ENCODE measurements around the gene NUAK1.

DNA sequence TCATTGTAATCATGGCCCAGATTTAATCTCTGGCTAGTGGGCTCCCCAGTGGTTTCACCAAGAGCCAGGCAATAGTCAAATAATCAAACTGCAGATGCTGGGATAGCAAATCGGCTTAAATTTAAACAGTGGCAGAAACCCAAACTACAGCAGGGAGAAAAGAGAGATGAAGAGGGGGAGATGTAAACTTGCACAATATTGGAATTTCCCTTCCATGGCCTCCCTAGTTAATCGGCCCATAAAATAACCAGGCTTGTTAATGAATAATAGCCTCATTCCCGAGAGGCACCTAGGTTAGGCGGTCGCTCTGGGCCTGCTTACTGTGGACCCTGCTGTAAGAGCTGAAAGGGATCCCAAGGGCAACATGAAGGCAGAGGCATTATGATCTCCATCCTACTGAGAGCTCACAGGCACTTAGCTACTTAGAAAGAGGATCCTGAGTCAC is 116.2 kb downstream of the NUAK1 start:
- TF ChIP-seq, protein P1, sequence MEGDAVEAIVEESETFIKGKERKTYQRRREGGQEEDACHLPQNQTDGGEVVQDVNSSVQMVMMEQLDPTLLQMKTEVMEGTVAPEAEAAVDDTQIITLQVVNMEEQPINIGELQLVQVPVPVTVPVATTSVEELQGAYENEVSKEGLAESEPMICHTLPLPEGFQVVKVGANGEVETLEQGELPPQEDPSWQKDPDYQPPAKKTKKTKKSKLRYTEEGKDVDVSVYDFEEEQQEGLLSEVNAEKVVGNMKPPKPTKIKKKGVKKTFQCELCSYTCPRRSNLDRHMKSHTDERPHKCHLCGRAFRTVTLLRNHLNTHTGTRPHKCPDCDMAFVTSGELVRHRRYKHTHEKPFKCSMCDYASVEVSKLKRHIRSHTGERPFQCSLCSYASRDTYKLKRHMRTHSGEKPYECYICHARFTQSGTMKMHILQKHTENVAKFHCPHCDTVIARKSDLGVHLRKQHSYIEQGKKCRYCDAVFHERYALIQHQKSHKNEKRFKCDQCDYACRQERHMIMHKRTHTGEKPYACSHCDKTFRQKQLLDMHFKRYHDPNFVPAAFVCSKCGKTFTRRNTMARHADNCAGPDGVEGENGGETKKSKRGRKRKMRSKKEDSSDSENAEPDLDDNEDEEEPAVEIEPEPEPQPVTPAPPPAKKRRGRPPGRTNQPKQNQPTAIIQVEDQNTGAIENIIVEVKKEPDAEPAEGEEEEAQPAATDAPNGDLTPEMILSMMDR (IDR thresholded peaks at IDR 0.05) = no peak
- TF ChIP-seq POLR2AphosphoS5 (IDR thresholded peaks at IDR 0.05) = no peak
